ENCODE measurements around the gene ZDHHC12. TPM values are rescaled to one million over a fixed set of nuclear protein-coding genes. Genes with fewer than 3 reads are reported as not detected.

Gene ZDHHC12
- polyA plus RNA-seq, 4 donors: 44.6 to 99.3 (median 68.6) TPM

- H3K4me3 ChIP-seq (ENCODE audit: low read depth in 1 of 3, low read length in 3 of 3): no peak overlapping the region
- no peak overlapping the region for H3K27ac ChIP-seq (ENCODE audit: low read depth in 1 of 3, low read length in 2 of 3)
- FAIRE-seq: no peak
- H3K36me3 ChIP-seq (ENCODE audit: control insufficient read depth in 3 of 3, insufficient read depth in 2 of 3, low read depth in 1 of 3, low read length in 3 of 3): peaks cover 0 to 40% (median 0%) of the 10 kb centered on the region in 3 donors
- H3K9me3 ChIP-seq (ENCODE audit: control insufficient read depth in 2 of 2, insufficient read depth in 1 of 2, low read depth in 1 of 2, low read length in 1 of 2): no peaks in the 10 kb centered on the region
- 94 to 96% (median 94%) methylated on average over 26 of the region's 26 CpGs for WGBS, 3 donors
- H3K27me3 ChIP-seq (ENCODE audit: control insufficient read depth in 3 of 3, insufficient read depth in 3 of 3, low read length in 3 of 3): no peaks in the 10 kb centered on the region
- DNase-seq: no peak
- no peaks in the 10 kb centered on the region for H3K4me1 ChIP-seq (ENCODE audit: control insufficient read depth in 3 of 3, insufficient read depth in 2 of 3, low read depth in 1 of 3, low read length in 2 of 3)
Measured at GRCh38 chr9:128712451-128713410, 11.2 kb downstream of the ZDHHC12 start.

- 94 to 95% (median 94%) methylated on average over 8 of the region's 8 CpGs for WGBS, 3 donors
- H3K9me3 ChIP-seq (ENCODE audit: control insufficient read depth in 2 of 2, insufficient read depth in 1 of 2, low read depth in 1 of 2, low read length in 1 of 2): no peaks in the 10 kb centered on the region
- no peaks in the 10 kb centered on the region for H3K27me3 ChIP-seq (ENCODE audit: control insufficient read depth in 3 of 3, insufficient read depth in 3 of 3, low read length in 3 of 3)
- no peak overlapping the region for H3K27ac ChIP-seq (ENCODE audit: low read depth in 1 of 3, low read length in 2 of 3)
- no peak for FAIRE-seq
- H3K36me3 ChIP-seq (ENCODE audit: control insufficient read depth in 3 of 3, insufficient read depth in 2 of 3, low read depth in 1 of 3, low read length in 3 of 3): peaks cover 0 to 18% (median 0%) of the 10 kb centered on the region in 3 donors
- H3K4me3 ChIP-seq (ENCODE audit: low read depth in 1 of 3, low read length in 3 of 3): no peak overlapping the region
- H3K4me1 ChIP-seq (ENCODE audit: control insufficient read depth in 3 of 3, insufficient read depth in 2 of 3, low read depth in 1 of 3, low read length in 2 of 3): no peaks in the 10 kb centered on the region
- no peak for DNase-seq
Measured at GRCh38 chr9:128707446-128707845, 16.5 kb downstream of the ZDHHC12 start.

GRCh38 chr9:128706671-128707381 lies 17.1 kb downstream of the ZDHHC12 start:
- Histone ChIP-seq H3K4me1 (ENCODE audit: control insufficient read depth in 3 of 3, insufficient read depth in 2 of 3, low read depth in 1 of 3, low read length in 2 of 3) (no peaks in the 10 kb centered on the region), H3K9me3 (ENCODE audit: control insufficient read depth in 2 of 2, insufficient read depth in 1 of 2, low read depth in 1 of 2, low read length in 1 of 2) (no peaks in the 10 kb centered on the region), H3K27me3 (ENCODE audit: control insufficient read depth in 3 of 3, insufficient read depth in 3 of 3, low read length in 3 of 3) (no peaks in the 10 kb centered on the region), H3K4me3 (ENCODE audit: low read depth in 1 of 3, low read length in 3 of 3) (no peak overlapping the region), H3K36me3 (ENCODE audit: control insufficient read depth in 3 of 3, insufficient read depth in 2 of 3, low read depth in 1 of 3, low read length in 3 of 3) (peaks cover 0 to 14% (median 0%) of the 10 kb centered on the region in 3 donors), H3K27ac (ENCODE audit: low read depth in 1 of 3, low read length in 2 of 3) (no peak overlapping the region)
- WGBS, 3 donors: 84 to 88% (median 88%) methylated on average over 23 of the region's 23 CpGs
- no peak for FAIRE-seq
- DNase-seq: no peak

GRCh38 chr9:128706045-128706444 lies 17.9 kb downstream of the ZDHHC12 start:
- FAIRE-seq (no peak), DNase-seq (no peak)

GRCh38 chr9:128705051-128705965 lies 18.6 kb downstream of the ZDHHC12 start:
- no peak for FAIRE-seq
- DNase-seq: no peak

More at GRCh38 chr9:128706045-128706444, 17.9 kb downstream of the ZDHHC12 start:
- Histone ChIP-seq H3K36me3 (ENCODE audit: control insufficient read depth in 3 of 3, insufficient read depth in 2 of 3, low read depth in 1 of 3, low read length in 3 of 3) (peaks cover 0 to 14% (median 0%) of the 10 kb centered on the region in 3 donors), H3K27ac (ENCODE audit: low read depth in 1 of 3, low read length in 2 of 3) (no peak overlapping the region), H3K27me3 (ENCODE audit: control insufficient read depth in 3 of 3, insufficient read depth in 3 of 3, low read length in 3 of 3) (no peaks in the 10 kb centered on the region), H3K4me1 (ENCODE audit: control insufficient read depth in 3 of 3, insufficient read depth in 2 of 3, low read depth in 1 of 3, low read length in 2 of 3) (no peaks in the 10 kb centered on the region), H3K4me3 (ENCODE audit: low read depth in 1 of 3, low read length in 3 of 3) (no peak overlapping the region), H3K9me3 (ENCODE audit: control insufficient read depth in 2 of 2, insufficient read depth in 1 of 2, low read depth in 1 of 2, low read length in 1 of 2) (no peaks in the 10 kb centered on the region)
- WGBS, 3 donors: 93 to 100% (median 95%) methylated on average over 1 of the region's 1 CpG

GRCh38 chr9:128704356-128704670 lies 19.6 kb downstream of the ZDHHC12 start:
- Histone ChIP-seq H3K4me1 (ENCODE audit: control insufficient read depth in 3 of 3, insufficient read depth in 2 of 3, low read depth in 1 of 3, low read length in 2 of 3) (no peaks in the 10 kb centered on the region), H3K27ac (ENCODE audit: low read depth in 1 of 3, low read length in 2 of 3) (peak overlapping the region in 1 of 3 donors; percentile 79), H3K36me3 (ENCODE audit: control insufficient read depth in 3 of 3, insufficient read depth in 2 of 3, low read depth in 1 of 3, low read length in 3 of 3) (peaks cover 0 to 11% (median 0%) of the 10 kb centered on the region in 3 donors), H3K27me3 (ENCODE audit: control insufficient read depth in 3 of 3, insufficient read depth in 3 of 3, low read length in 3 of 3) (no peaks in the 10 kb centered on the region), H3K4me3 (ENCODE audit: low read depth in 1 of 3, low read length in 3 of 3) (no peak overlapping the region), H3K9me3 (ENCODE audit: control insufficient read depth in 2 of 2, insufficient read depth in 1 of 2, low read depth in 1 of 2, low read length in 1 of 2) (no peaks in the 10 kb centered on the region)
- DNase-seq (no peak), FAIRE-seq (no peak)
- 94 to 97% (median 95%) methylated on average over 5 of the region's 5 CpGs for WGBS, 3 donors

More at GRCh38 chr9:128705051-128705965, 18.6 kb downstream of the ZDHHC12 start:
- Histone ChIP-seq H3K36me3 (ENCODE audit: control insufficient read depth in 3 of 3, insufficient read depth in 2 of 3, low read depth in 1 of 3, low read length in 3 of 3) (peaks cover 0 to 14% (median 0%) of the 10 kb centered on the region in 3 donors), H3K27ac (ENCODE audit: low read depth in 1 of 3, low read length in 2 of 3) (no peak overlapping the region), H3K27me3 (ENCODE audit: control insufficient read depth in 3 of 3, insufficient read depth in 3 of 3, low read length in 3 of 3) (no peaks in the 10 kb centered on the region), H3K4me3 (ENCODE audit: low read depth in 1 of 3, low read length in 3 of 3) (no peak overlapping the region), H3K9me3 (ENCODE audit: control insufficient read depth in 2 of 2, insufficient read depth in 1 of 2, low read depth in 1 of 2, low read length in 1 of 2) (no peaks in the 10 kb centered on the region), H3K4me1 (ENCODE audit: control insufficient read depth in 3 of 3, insufficient read depth in 2 of 3, low read depth in 1 of 3, low read length in 2 of 3) (no peaks in the 10 kb centered on the region)
- WGBS, 3 donors: 89 to 93% (median 91%) methylated on average over 31 to 36 of the region's 36 CpGs

GRCh38 chr9:128703616-128704355 lies 20.1 kb downstream of the ZDHHC12 start:
- H3K4me3 ChIP-seq (ENCODE audit: low read depth in 1 of 3, low read length in 3 of 3): peak overlapping the region in 2 of 3 donors; percentile 60 to 76
- peaks cover 0 to 11% (median 0%) of the 10 kb centered on the region in 3 donors for H3K36me3 ChIP-seq (ENCODE audit: control insufficient read depth in 3 of 3, insufficient read depth in 2 of 3, low read depth in 1 of 3, low read length in 3 of 3)
- no peaks in the 10 kb centered on the region for H3K9me3 ChIP-seq (ENCODE audit: control insufficient read depth in 2 of 2, insufficient read depth in 1 of 2, low read depth in 1 of 2, low read length in 1 of 2)
- WGBS, 3 donors: 73 to 83% (median 75%) methylated on average over 31 of the region's 31 CpGs
- peak overlapping the region in 1 of 3 donors; percentile 81 for H3K27ac ChIP-seq (ENCODE audit: low read depth in 1 of 3, low read length in 2 of 3)
- FAIRE-seq: no peak
- H3K27me3 ChIP-seq (ENCODE audit: control insufficient read depth in 3 of 3, insufficient read depth in 3 of 3, low read length in 3 of 3): no peaks in the 10 kb centered on the region
- H3K4me1 ChIP-seq (ENCODE audit: control insufficient read depth in 3 of 3, insufficient read depth in 2 of 3, low read depth in 1 of 3, low read length in 2 of 3): no peaks in the 10 kb centered on the region
- peak in 1 of 2 donors; percentile 28 for DNase-seq

Measured in small intestine (tissue), 7 donors.